Common myeloid progenitor, CD34-positive (primary cell): Measurements from ENCODE around the gene INTS11.

Source experiments
- CTCF ChIA-PET: fragments of 350-600 bp; sonication (Branson Sonifier 250); formaldehyde crosslinking; loops from one replicate; lab custom pipeline; 2021; ENCODE audit warnings: antibody characterized with exemption; lab: Charles Lee
- POLR2A ChIA-PET: fragments of 350-600 bp; sonication (Branson Sonifier 250); formaldehyde crosslinking; loops from one replicate; lab custom pipeline; 2021; ENCODE audit warnings: antibody characterized with exemption; lab: Charles Lee
- DNase-seq, 3 donors: peaks; one replicate each; pipeline versions ENCODE4 v3.0.0 to v3.0.0-alpha.2; 2013
- H3K27ac ChIP-seq, 2 experiments: 1 replicate in 1 of 2; 2 replicates in 1 of 2; pipeline ENCODE4 v1.7.0; 2013; ENCODE audit warnings: inconsistent platforms in 2 of 2, low read length in 2 of 2, mild to moderate bottlenecking in 2 of 2, low read depth in 1 of 2, moderate library complexity in 1 of 2; ENCODE audit not compliant: severe bottlenecking in 2 of 2, insufficient read depth in 1 of 2, poor library complexity in 1 of 2
- H3K27me3 ChIP-seq, 5 experiments: replicated peaks in 2 of 5; 1 replicate in 3 of 5; 2 replicates in 2 of 5; pipeline versions ENCODE4 v1.6.1 to v1.7.0; 2013; ENCODE audit warnings: low read length in 4 of 5, mild to moderate bottlenecking in 2 of 5, moderate library complexity in 2 of 5, inconsistent platforms in 1 of 5; ENCODE audit not compliant: insufficient read depth in 5 of 5, control insufficient read depth in 4 of 5
- H3K36me3 ChIP-seq, 4 experiments: 1 replicate in 2 of 4; 2 replicates in 2 of 4; pipeline versions ENCODE4 v1.6.1 to v1.7.0; 2013; ENCODE audit warnings: low read length in 3 of 4, control low read depth in 1 of 4, mild to moderate bottlenecking in 1 of 4; ENCODE audit not compliant: control insufficient read depth in 4 of 4, insufficient read depth in 4 of 4
- H3K4me1 ChIP-seq, 4 experiments: 1 replicate in 3 of 4; 2 replicates in 1 of 4; pipeline versions ENCODE4 v1.6.1 to v1.7.1; 2013; ENCODE audit warnings: low read length in 3 of 4, mild to moderate bottlenecking in 3 of 4, control low read depth in 1 of 4, inconsistent platforms in 1 of 4, moderate library complexity in 1 of 4; ENCODE audit not compliant: control insufficient read depth in 4 of 4, insufficient read depth in 4 of 4; ENCODE audit errors: control extremely low read depth in 1 of 4
- H3K4me3 ChIP-seq, 7 experiments: 1 replicate in 4 of 7; 2 replicates in 3 of 7; pipeline versions ENCODE4 v1.5.1 to v1.7.0; 2013; ENCODE audit warnings: mild to moderate bottlenecking in 7 of 7, low read length in 6 of 7, moderate library complexity in 6 of 7, inconsistent platforms in 2 of 7, low read depth in 2 of 7, control low read depth in 1 of 7; ENCODE audit not compliant: insufficient read depth in 4 of 7, control insufficient read depth in 1 of 7; ENCODE audit errors: extremely low read depth in 1 of 7
- H3K9me3 ChIP-seq, 5 experiments: 1 replicate in 4 of 5; 2 replicates in 1 of 5; pipeline versions ENCODE4 v1.6.1 to v1.7.1; 2013; ENCODE audit warnings: low read length in 4 of 5, mild to moderate bottlenecking in 2 of 5, inconsistent platforms in 1 of 5, low read depth in 1 of 5, moderate library complexity in 1 of 5; ENCODE audit not compliant: control insufficient read depth in 4 of 5, insufficient read depth in 2 of 5; ENCODE audit errors: control extremely low read depth in 1 of 5
- WGBS: methylation state at CpG from one replicate; pipeline ENCODE4 v1.1.5; 2013; ENCODE audit not compliant: insufficient coverage; 5-methylcytosine and 5-hydroxymethylcytosine counted together

INTS11 gene

GRCh38 chr1:1268284-1268682 lies 56.2 kb downstream of the INTS11 start:
- no peaks in the 10 kb centered on the region for H3K9me3 ChIP-seq
- no peak overlapping the region for H3K4me3 ChIP-seq
- H3K4me1 ChIP-seq = peaks cover 4 to 24% (median 17%) of the 10 kb centered on the region in 4 experiments
- H3K27me3 ChIP-seq = no peaks in the 10 kb centered on the region
- H3K27ac ChIP-seq = peak overlapping the region in 1 of 2 experiments; percentile 1
- no peak for DNase-seq
- peaks cover 9 to 63% (median 30%) of the 10 kb centered on the region in 4 experiments for H3K36me3 ChIP-seq
- 97% methylated on average over 13 of the region's 13 CpGs for WGBS
- POLR2A ChIA-PET = no interaction called here
- CTCF ChIA-PET = interaction anchor here (1.2 kb wide), 1 partner anchor 147 kb away, joined by 3 read pairs; no protein-coding TSS in a partner anchor

DNA sequence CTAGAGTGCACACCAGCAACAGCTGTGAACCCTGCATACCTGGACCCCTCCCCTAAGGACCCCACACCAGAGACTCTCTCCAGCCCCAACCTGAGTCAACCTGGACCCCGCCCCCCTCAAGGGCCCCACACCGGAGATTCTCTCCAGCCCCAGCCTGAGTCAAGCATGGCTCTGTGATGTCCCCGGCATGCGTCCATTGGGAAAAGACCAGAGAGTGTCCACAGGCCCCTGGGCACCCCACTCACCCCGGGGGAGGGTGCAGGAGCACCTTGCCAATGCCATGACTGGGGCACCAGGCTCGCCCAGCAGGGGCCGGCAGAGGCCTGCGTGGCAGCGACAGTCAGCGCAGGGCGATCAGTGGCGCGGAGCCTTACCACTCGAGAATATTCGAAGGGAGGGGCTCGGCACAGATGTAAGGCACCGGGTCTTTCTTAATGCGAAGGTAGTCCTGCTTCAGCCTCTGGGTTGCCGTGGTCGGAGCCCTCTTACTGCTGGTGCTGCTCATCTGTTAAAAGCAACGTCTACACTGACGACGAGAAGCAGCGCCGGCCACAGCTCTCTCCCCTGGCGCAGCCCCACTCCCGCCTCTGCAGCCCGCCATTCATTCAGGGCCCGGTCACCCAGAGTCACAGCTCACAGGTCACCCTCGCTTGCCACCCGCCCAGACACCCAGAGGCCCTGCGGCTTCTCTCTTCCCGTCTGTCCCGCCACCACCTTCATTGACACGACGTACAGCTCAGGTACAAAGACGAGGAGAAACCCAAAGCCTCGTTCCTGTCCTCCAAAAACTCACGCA lies 56.8 kb downstream of the INTS11 start:
- Histone ChIP-seq H3K4me3 (no peak overlapping the region), H3K4me1 (peaks cover 4 to 19% (median 13%) of the 10 kb centered on the region in 4 experiments), H3K9me3 (no peaks in the 10 kb centered on the region), H3K27me3 (no peaks in the 10 kb centered on the region), H3K27ac (no peak overlapping the region), H3K36me3 (peaks cover 9 to 69% (median 34%) of the 10 kb centered on the region in 4 experiments)
- CTCF ChIA-PET = interaction anchor here (1.2 kb wide), 1 partner anchor 146 kb away, joined by 3 read pairs; no protein-coding TSS in a partner anchor
- DNase-seq = no peak
- POLR2A ChIA-PET = interaction anchor here (0.6 kb wide), 1 partner anchor 196 kb away, joined by 4 read pairs; no protein-coding TSS in a partner anchor
- 97% methylated on average over 37 of the region's 39 CpGs for WGBS

GRCh38 chr1:1264868-1265272 lies 59.6 kb downstream of the INTS11 start:
- H3K9me3 ChIP-seq = no peaks in the 10 kb centered on the region
- POLR2A ChIA-PET = no interaction called here
- no peak overlapping the region for H3K27ac ChIP-seq
- CTCF ChIA-PET = interaction anchor here (0.6 to 2.4 kb wide), 3 partner anchors 27 to 148 kb away, joined by 3 to 7 read pairs (median 3); no protein-coding TSS in a partner anchor
- 98% methylated on average over 10 of the region's 10 CpGs for WGBS
- H3K36me3 ChIP-seq = peaks cover 4 to 77% (median 49%) of the 10 kb centered on the region in 4 experiments
- H3K27me3 ChIP-seq = no peaks in the 10 kb centered on the region
- H3K4me1 ChIP-seq = peaks cover 0 to 6% (median 4%) of the 10 kb centered on the region in 4 experiments
- peak in 1 of 3 donors; percentile 24 for DNase-seq
- no peak overlapping the region for H3K4me3 ChIP-seq

- POLR2A ChIA-PET = interaction anchor here (0.9 kb wide), 1 partner anchor 9 kb away, joined by 8 read pairs; the partner anchor contains the start of gene UBE2J2
- WGBS = 93% methylated on average over 9 of the region's 9 CpGs
Measured at GRCh38 chr1:1264026-1264425, 60.4 kb downstream of the INTS11 start.

GRCh38 chr1:1262758-1263157 lies 61.7 kb downstream of the INTS11 start:
- CTCF ChIA-PET = interaction anchor here (0.7 to 1.2 kb wide), 2 partner anchors 9 to 140 kb away, joined by 3 to 4 read pairs; no protein-coding TSS in a partner anchor
- Histone ChIP-seq H3K27ac (no peak overlapping the region), H3K27me3 (no peaks in the 10 kb centered on the region), H3K9me3 (no peaks in the 10 kb centered on the region), H3K36me3 (peaks cover 4 to 77% (median 52%) of the 10 kb centered on the region in 4 experiments), H3K4me1 (peaks cover 0 to 6% (median 4%) of the 10 kb centered on the region in 4 experiments), H3K4me3 (no peak overlapping the region)
- WGBS = 97% methylated on average over 8 of the region's 8 CpGs
- DNase-seq = no peak
- POLR2A ChIA-PET = no interaction called here

More at GRCh38 chr1:1264026-1264425, 60.4 kb downstream of the INTS11 start:
- Histone ChIP-seq H3K27ac (no peak overlapping the region), H3K9me3 (no peaks in the 10 kb centered on the region), H3K36me3 (peaks cover 4 to 81% (median 54%) of the 10 kb centered on the region in 4 experiments), H3K4me1 (peaks cover 0 to 6% (median 4%) of the 10 kb centered on the region in 4 experiments), H3K27me3 (no peaks in the 10 kb centered on the region), H3K4me3 (no peak overlapping the region)
- CTCF ChIA-PET = interaction anchor here (0.9 to 2.4 kb wide), 2 partner anchors 28 to 142 kb away, joined by 3 to 7 read pairs; no protein-coding TSS in a partner anchor
- DNase-seq = no peak

DNA sequence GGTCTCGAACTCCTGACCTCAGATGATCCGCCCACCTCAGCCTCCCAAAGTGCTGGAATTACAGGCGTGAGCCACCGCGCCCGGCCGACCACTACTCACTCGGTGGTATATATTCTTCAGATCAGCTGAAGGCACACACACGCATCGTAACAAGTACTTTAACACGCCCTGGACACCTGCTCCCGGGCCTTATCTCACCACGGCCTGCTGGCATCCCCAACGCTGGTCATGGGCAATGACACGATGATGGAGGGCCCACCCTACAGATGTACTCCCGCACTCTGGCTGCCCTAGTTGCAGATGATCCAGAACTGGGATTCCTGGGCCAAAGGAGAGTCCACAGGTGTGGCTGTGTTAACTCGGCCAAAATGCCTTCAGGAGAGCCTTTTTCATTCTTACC lies 62.4 kb downstream of the INTS11 start:
- WGBS = 98% methylated on average over 15 of the region's 17 CpGs
- peaks cover 2 to 75% (median 47%) of the 10 kb centered on the region in 4 experiments for H3K36me3 ChIP-seq
- H3K4me1 ChIP-seq = peaks cover 0 to 6% (median 4%) of the 10 kb centered on the region in 4 experiments
- no peaks in the 10 kb centered on the region for H3K9me3 ChIP-seq
- H3K27me3 ChIP-seq = no peaks in the 10 kb centered on the region
- DNase-seq = no peak
- H3K4me3 ChIP-seq = no peak overlapping the region
- H3K27ac ChIP-seq = no peak overlapping the region
- POLR2A ChIA-PET = no interaction called here
- CTCF ChIA-PET = interaction anchor here (0.7 to 3.5 kb wide), 3 partner anchors 9 to 140 kb away, joined by 3 to 10 read pairs (median 4); no protein-coding TSS in a partner anchor
